GM19395 (cell line): ENCODE measurements around the gene SIGLEC10.

Experiments used
- ATAC-seq: cut with Tn5 transposase; IDR thresholded peaks from one replicate; pipeline ENCODE4 v1.9.1; 2021; ENCODE audit warnings: mild to moderate bottlenecking, moderate library complexity; ENCODE audit not compliant: unreplicated experiment

Gene SIGLEC10

GRCh38 chr19:51396175-51396574, 21.3 kb downstream of the SIGLEC10 start:
- no peak for ATAC-seq

GRCh38 chr19:51394050-51394836, 23.2 kb downstream of the SIGLEC10 start:
- ATAC-seq, result peak; percentile 84

GRCh38 chr19:51392701-51393100, 24.7 kb downstream of the SIGLEC10 start:
- no peak for ATAC-seq

- no peak for ATAC-seq
Observed at GRCh38 chr19:51391073-51391611, 26.3 kb downstream of the SIGLEC10 start.

GRCh38 chr19:51389143-51389542, 28.3 kb downstream of the SIGLEC10 start:
- no peak for ATAC-seq

- ATAC-seq, result no peak
Observed at GRCh38 chr19:51387924-51388389, 29.5 kb downstream of the SIGLEC10 start, which contains the start of gene LIM2. TSS of gene LIM2 (minus strand) at chr19:51387974. CDS start at chr19:51387443, 531 bp downstream.

- ATAC-seq, result no peak
Observed at GRCh38 chr19:51386882-51387520, 30.4 kb downstream of the SIGLEC10 start.

- no peak for ATAC-seq
Observed at GRCh38 chr19:51382004-51382403, 35.4 kb downstream of the SIGLEC10 start.

- ATAC-seq, result no peak
Observed at GRCh38 chr19:51380379-51380778, 37.1 kb downstream of the SIGLEC10 start.

GRCh38 chr19:51377422-51377821, 40.0 kb downstream of the SIGLEC10 start:
- no peak for ATAC-seq

- no peak for ATAC-seq
Observed at GRCh38 chr19:51375504-51376221, 41.8 kb downstream of the SIGLEC10 start.

GRCh38 chr19:51372649-51373504, 44.6 kb downstream of the SIGLEC10 start, which contains the start of gene NKG7:
TSS of gene NKG7 (minus strand) at chr19:51372654. CDS start at chr19:51372535, 119 bp downstream.
- ATAC-seq, result no peak

- ATAC-seq, result no peak
Observed at GRCh38 chr19:51372021-51372648, 45.3 kb downstream of the SIGLEC10 start.

- no peak for ATAC-seq
Observed at GRCh38 chr19:51371186-51371690, 46.2 kb downstream of the SIGLEC10 start.

GRCh38 chr19:51370230-51370629, 47.2 kb downstream of the SIGLEC10 start:
- ATAC-seq, result no peak

GRCh38 chr19:51368366-51369282, 48.8 kb downstream of the SIGLEC10 start, which contains the start of gene CLDND2:
TSS of gene CLDND2 (minus strand) at chr19:51369003. CDS start at chr19:51368577, 426 bp downstream.
- ATAC-seq, result no peak

GRCh38 chr19:51367565-51368365, 49.7 kb downstream of the SIGLEC10 start:
- ATAC-seq, result peak; percentile 69

- peak; percentile 1 for ATAC-seq
Observed at GRCh38 chr19:51367255-51367564, 50.2 kb downstream of the SIGLEC10 start.
